Fibroblast of lung (primary cell): Measurements from ENCODE around the gene CACNG4. TPM values are rescaled to one million over a fixed set of nuclear protein-coding genes. Genes with fewer than 3 reads are reported as not detected.
A peak's percentile ranks its signal among the peaks of the same experiment; 100 is the strongest.

Experiments
- DNase-seq, 2 donors: peaks; one replicate each; pipeline versions ENCODE4 v3.0.0 to v3.0.0-alpha.2; 2010; ENCODE audit warnings: low read depth in 2 of 2
- H2AFZ ChIP-seq: 2 replicates; pipeline ENCODE4 v1.5.1; 2012; ENCODE audit warnings: low read length, control low read depth, inconsistent platforms
- H3K27ac ChIP-seq: 2 replicates; pipeline ENCODE4 v1.5.1; 2011; ENCODE audit warnings: low read length, control low read depth; ENCODE audit not compliant: insufficient read depth
- H3K27me3 ChIP-seq: 2 replicates; pipeline ENCODE4 v1.5.1; 2011; ENCODE audit warnings: mild to moderate bottlenecking, low read length; ENCODE audit not compliant: control insufficient read depth, insufficient read depth
- H3K36me3 ChIP-seq: 2 replicates; pipeline ENCODE4 v1.5.1; 2011; ENCODE audit warnings: low read length; ENCODE audit not compliant: control insufficient read depth, insufficient read depth
- H3K4me1 ChIP-seq: 2 replicates; pipeline ENCODE4 v1.5.1; 2011; ENCODE audit warnings: low read length; ENCODE audit not compliant: control insufficient read depth, insufficient read depth; ENCODE audit errors: extremely low read depth
- H3K4me2 ChIP-seq: 2 replicates; pipeline ENCODE4 v1.5.1; 2011; ENCODE audit warnings: low read length, control low read depth; ENCODE audit not compliant: insufficient read depth; ENCODE audit errors: extremely low read depth
- H3K4me3 ChIP-seq, 4 experiments: fragments of 200-600 bp in 1 of 4; sonication (generic) in 1 of 4; replicated peaks in 1 of 4; 2 replicates each; pipeline ENCODE4 v1.5.1; 2011 to 2016; ENCODE audit warnings: low read length in 4 of 4, low read depth in 3 of 4, mild to moderate bottlenecking in 3 of 4, control low read depth in 2 of 4, inconsistent platforms in 1 of 4, mixed read lengths in 1 of 4; ENCODE audit not compliant: insufficient read depth in 1 of 4; ENCODE audit errors: control extremely low read depth in 1 of 4
- H3K79me2 ChIP-seq: 2 replicates; pipeline ENCODE4 v1.5.1; 2012; ENCODE audit warnings: mild to moderate bottlenecking, low read length, inconsistent platforms; ENCODE audit not compliant: control insufficient read depth, insufficient read depth
- H3K9ac ChIP-seq: 2 replicates; pipeline ENCODE4 v1.5.1; 2011; ENCODE audit warnings: mild to moderate bottlenecking, low read length, control low read depth; ENCODE audit not compliant: insufficient read depth
- H3K9me3 ChIP-seq: 2 replicates; pipeline ENCODE4 v1.5.1; 2012; ENCODE audit warnings: low read depth, low read length; ENCODE audit not compliant: control insufficient read depth, insufficient read depth
- H4K20me1 ChIP-seq: 2 replicates; pipeline ENCODE4 v1.5.1; 2011; ENCODE audit warnings: low read length; ENCODE audit not compliant: control insufficient read depth, insufficient read depth; ENCODE audit errors: extremely low read depth
- EZH2 ChIP-seq: IDR thresholded peaks from 2 replicates; pipeline ENCODE4 v1.5.1; 2012; ENCODE audit warnings: low read length, control low read depth, mild to moderate bottlenecking; ENCODE audit errors: missing control alignments
- polyA plus RNA-seq, 2 donors: library from polyadenylated mRNA; depleted of rRNA in 1 of 2; stranded (reverse) in 1 of 2; unstranded in 1 of 2; fragments of >200 nt; gene quantifications; 2 replicates each; pipeline ENCODE4 v1.2.1, GENCODE V29; 2011 to 2012; ENCODE audit warnings: missing spikeins in 1 of 2
- total RNA-seq: library from RNA; depleted of rRNA; stranded (reverse); fragments of >200 nt; gene quantifications from 2 replicates; pipeline ENCODE4 v1.2.1, GENCODE V29; 2014
- TF ChIP-seq, protein P1 (sequence below), 2 donors: IDR thresholded peaks in 1 of 2; conservative IDR thresholded peaks in 1 of 2; 1 replicate in 1 of 2; 2 replicates in 1 of 2; pipeline ENCODE4 v1.5.1; 2011 to 2012; ENCODE audit warnings: low read length in 2 of 2, control low read depth in 1 of 2, inconsistent platforms in 1 of 2, low read depth in 1 of 2, mild to moderate bottlenecking in 1 of 2

CACNG4 gene
- total and polyA plus RNA-seq, 2 donors (not counting 1 experiment from before 2014, with no cell fraction given): not detected

GRCh38 chr17:66960613-66961012 lies 3.9 kb upstream of the CACNG4 start:
- Histone ChIP-seq H3K4me3 (no peak overlapping the region), H3K9ac (no peak overlapping the region), H2AFZ (no peak overlapping the region), H3K4me1 (no peaks in the 10 kb centered on the region), H3K27ac (no peak overlapping the region), H4K20me1 (no peaks in the 10 kb centered on the region), H3K27me3 (peaks cover 39% of the 10 kb centered on the region), H3K36me3 (no peaks in the 10 kb centered on the region), H3K9me3 (no peaks in the 10 kb centered on the region), H3K4me2 (no peak overlapping the region), H3K79me2 (no peaks in the 10 kb centered on the region)
- no peak for TF ChIP-seq EZH2
- TF ChIP-seq, protein P1, sequence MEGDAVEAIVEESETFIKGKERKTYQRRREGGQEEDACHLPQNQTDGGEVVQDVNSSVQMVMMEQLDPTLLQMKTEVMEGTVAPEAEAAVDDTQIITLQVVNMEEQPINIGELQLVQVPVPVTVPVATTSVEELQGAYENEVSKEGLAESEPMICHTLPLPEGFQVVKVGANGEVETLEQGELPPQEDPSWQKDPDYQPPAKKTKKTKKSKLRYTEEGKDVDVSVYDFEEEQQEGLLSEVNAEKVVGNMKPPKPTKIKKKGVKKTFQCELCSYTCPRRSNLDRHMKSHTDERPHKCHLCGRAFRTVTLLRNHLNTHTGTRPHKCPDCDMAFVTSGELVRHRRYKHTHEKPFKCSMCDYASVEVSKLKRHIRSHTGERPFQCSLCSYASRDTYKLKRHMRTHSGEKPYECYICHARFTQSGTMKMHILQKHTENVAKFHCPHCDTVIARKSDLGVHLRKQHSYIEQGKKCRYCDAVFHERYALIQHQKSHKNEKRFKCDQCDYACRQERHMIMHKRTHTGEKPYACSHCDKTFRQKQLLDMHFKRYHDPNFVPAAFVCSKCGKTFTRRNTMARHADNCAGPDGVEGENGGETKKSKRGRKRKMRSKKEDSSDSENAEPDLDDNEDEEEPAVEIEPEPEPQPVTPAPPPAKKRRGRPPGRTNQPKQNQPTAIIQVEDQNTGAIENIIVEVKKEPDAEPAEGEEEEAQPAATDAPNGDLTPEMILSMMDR (conservative IDR thresholded peaks at IDR 0.05 in 1 of 2, IDR thresholded peaks at IDR 0.05 in 1 of 2; ENCODE audit: low read depth in 1 of 2, low read length in 2 of 2): no peak
- no peak for DNase-seq

GRCh38 chr17:66963521-66963908 lies 992 bp upstream of the CACNG4 start:
- H3K27me3 ChIP-seq: peaks cover 63% of the 10 kb centered on the region
- H3K36me3 ChIP-seq: no peaks in the 10 kb centered on the region
- no peaks in the 10 kb centered on the region for H3K79me2 ChIP-seq
- no peak overlapping the region for H3K4me2 ChIP-seq
- H3K4me3 ChIP-seq: no peak overlapping the region
- DNase-seq: no peak
- no peak overlapping the region for H2AFZ ChIP-seq
- H3K4me1 ChIP-seq: no peaks in the 10 kb centered on the region
- no peak overlapping the region for H3K9ac ChIP-seq
- no peaks in the 10 kb centered on the region for H3K9me3 ChIP-seq
- H3K27ac ChIP-seq: no peak overlapping the region
- H4K20me1 ChIP-seq: no peaks in the 10 kb centered on the region
- TF ChIP-seq, protein P1 (conservative IDR thresholded peaks at IDR 0.05 in 1 of 2, IDR thresholded peaks at IDR 0.05 in 1 of 2; ENCODE audit: low read depth in 1 of 2, low read length in 2 of 2): no peak
- no peak for TF ChIP-seq EZH2

DNA sequence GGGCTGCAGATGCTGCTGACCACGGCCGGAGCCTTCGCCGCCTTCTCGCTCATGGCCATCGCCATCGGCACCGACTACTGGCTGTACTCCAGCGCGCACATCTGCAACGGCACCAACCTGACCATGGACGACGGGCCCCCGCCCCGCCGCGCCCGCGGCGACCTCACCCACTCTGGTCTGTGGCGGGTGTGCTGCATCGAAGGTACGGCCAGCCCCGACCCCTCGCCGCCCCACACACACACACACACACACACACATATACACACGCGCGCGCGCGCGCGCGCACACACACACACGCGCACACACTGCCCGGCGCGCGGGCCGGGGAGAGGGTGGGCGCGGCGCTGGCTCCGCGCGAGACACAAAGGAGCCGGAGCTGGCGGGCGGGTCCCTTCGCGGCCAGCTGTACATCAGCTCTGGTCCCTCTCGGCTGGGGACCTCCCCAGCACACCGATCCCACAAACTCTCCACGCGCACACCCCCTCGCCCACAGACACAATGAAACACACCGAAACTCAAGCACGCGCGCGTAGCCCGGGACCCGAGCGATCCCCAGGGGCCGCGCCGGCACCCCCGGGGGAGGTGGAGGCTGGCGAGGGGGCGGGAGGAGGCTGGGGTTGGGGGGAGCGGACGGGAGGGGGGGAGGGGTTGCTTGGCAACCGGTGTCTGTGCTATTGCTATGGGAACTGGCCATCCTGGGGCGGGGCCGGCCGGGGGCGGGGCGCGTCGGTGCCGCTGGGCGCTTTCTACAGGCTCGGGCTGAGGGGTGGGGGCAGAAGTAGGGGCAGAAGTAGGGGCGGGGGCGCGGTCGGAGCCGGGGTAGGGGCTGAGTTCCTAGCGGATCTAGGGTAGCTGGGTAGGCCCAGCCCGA lies 658 bp downstream of the CACNG4 start:
- H4K20me1 ChIP-seq: no peaks in the 10 kb centered on the region
- no peak for DNase-seq
- no peak overlapping the region for H3K27ac ChIP-seq
- H3K79me2 ChIP-seq: no peaks in the 10 kb centered on the region
- peak overlapping the region in 1 of 4 experiments; percentile 32 for H3K4me3 ChIP-seq
- peaks cover 52% of the 10 kb centered on the region for H3K27me3 ChIP-seq
- H2AFZ ChIP-seq: no peak overlapping the region
- TF ChIP-seq EZH2: peak; percentile 100
- TF ChIP-seq, protein P1 (conservative IDR thresholded peaks at IDR 0.05 in 1 of 2, IDR thresholded peaks at IDR 0.05 in 1 of 2; ENCODE audit: low read depth in 1 of 2, low read length in 2 of 2): no peak
- no peaks in the 10 kb centered on the region for H3K4me1 ChIP-seq
- peak overlapping the region; percentile 51 for H3K4me2 ChIP-seq
- no peaks in the 10 kb centered on the region for H3K9me3 ChIP-seq
- no peak overlapping the region for H3K9ac ChIP-seq
- H3K36me3 ChIP-seq: no peaks in the 10 kb centered on the region
